HCT116 (cell line): Measurements from ENCODE around the gene EVA1A. TPM values are rescaled to one million over a fixed set of nuclear protein-coding genes. Genes with fewer than 3 reads are reported as not detected.

ENCODE experiments used
- ATAC-seq: fragments of 200-7000 bp; cut with Tn5 transposase; 2 replicates; pipeline ENCODE4 v1.9.1; 2020; ENCODE audit warnings: mild to moderate bottlenecking, moderate library complexity
- BruUV-seq: library from RNA; stranded (reverse); fragments of 400-500 nt; replicated peaks from 2 replicates; lab custom pipeline; 2021; lab: Mats Ljungman, UMichigan
- CTCF ChIA-PET: fragments of 300-600 bp; sonication (Branson Sonifier 250); formaldehyde crosslinking; loops from one replicate; lab custom pipeline; 2021; ENCODE audit warnings: antibody characterized with exemption; lab: Charles Lee
- POLR2A ChIA-PET: fragments of 300-600, 350-600 bp; sonication (Branson Sonifier 250); formaldehyde crosslinking; loops from one replicate; lab custom pipeline; 2021; ENCODE audit warnings: antibody characterized with exemption; lab: Charles Lee
- RAD21 ChIA-PET, 2 experiments: fragments of 300-600 bp; sonication (Branson Sonifier 250); formaldehyde crosslinking; loops; one replicate each; lab custom pipeline; 2023; ENCODE audit warnings: low total read pairs in 2 of 2; ENCODE audit not compliant: uncharacterized antibody in 2 of 2, unreplicated experiment in 2 of 2, low non-redundant PET in 1 of 2; lab: Charles Lee
- DNase-seq: peaks from one replicate; pipeline ENCODE4 v3.0.0-alpha.2; 2010; ENCODE audit warnings: low read depth, low spot score
- H2AFZ ChIP-seq: fragments of 200-600 bp; shearing (Covaris generic), sonication (generic); 2 replicates; pipeline ENCODE4 v1.6.1; 2017; ENCODE audit warnings: low read depth, mixed run types, mixed read lengths, antibody characterized with exemption, low read length; ENCODE audit not compliant: poor library complexity, severe bottlenecking
- H3K27ac ChIP-seq: 2 replicates; pipeline ENCODE4 v1.5.1; 2012; ENCODE audit warnings: low read depth, low read length
- H3K27me3 ChIP-seq: fragments of 200-600 bp; sonication (generic); 2 replicates; pipeline ENCODE4 v1.6.1; 2016; ENCODE audit warnings: mixed run types, low read length, mixed read lengths; ENCODE audit not compliant: insufficient read depth
- H3K36me3 ChIP-seq, 2 experiments: fragments of 200-500 bp in 1 of 2; fragments of 200-600 bp in 1 of 2; sonication (Bioruptor generic) in 1 of 2; sonication (generic) in 1 of 2; 2 replicates each; pipeline versions ENCODE4 v1.5.1 to v1.6.1; 2014 to 2016; ENCODE audit warnings: low read length in 2 of 2, inconsistent platforms in 1 of 2, mixed read lengths in 1 of 2, mixed run types in 1 of 2; ENCODE audit not compliant: insufficient read depth in 2 of 2, control insufficient read depth in 1 of 2
- H3K4me1 ChIP-seq, 2 experiments: fragments of 200-600 bp in 1 of 2; sonication (generic) in 1 of 2; 2 replicates each; pipeline versions ENCODE4 v1.5.1 to v1.6.1; 2012 to 2017; ENCODE audit warnings: low read length in 2 of 2, inconsistent platforms in 1 of 2, mild to moderate bottlenecking in 1 of 2, mixed read lengths in 1 of 2, mixed run types in 1 of 2, moderate library complexity in 1 of 2; ENCODE audit not compliant: insufficient read depth in 2 of 2, control insufficient read depth in 1 of 2
- H3K4me2 ChIP-seq: fragments of 200-600 bp; sonication (generic); 2 replicates; pipeline ENCODE4 v1.6.1; 2017; ENCODE audit warnings: mixed run types, low read length, mixed read lengths
- H3K4me3 ChIP-seq, 2 experiments: fragments of 200-600 bp in 1 of 2; sonication (generic) in 1 of 2; replicated peaks in 1 of 2; 2 replicates each; pipeline ENCODE4 v1.5.1; 2011 to 2016; ENCODE audit warnings: low read length in 2 of 2, control low read depth in 1 of 2, low read depth in 1 of 2, mild to moderate bottlenecking in 1 of 2, mixed read lengths in 1 of 2, mixed run types in 1 of 2
- H3K79me2 ChIP-seq: fragments of 200-600 bp; sonication (generic); 2 replicates; pipeline ENCODE4 v1.6.1; 2017; ENCODE audit warnings: mild to moderate bottlenecking, mixed run types, low read length, moderate library complexity, mixed read lengths; ENCODE audit not compliant: insufficient read depth
- H3K9ac ChIP-seq: fragments of 200-600 bp; sonication (generic); 2 replicates; pipeline ENCODE4 v1.6.1; 2016; ENCODE audit warnings: low read length, mixed read lengths
- H3K9me2 ChIP-seq: fragments of 200-600 bp; sonication (generic), shearing (Covaris generic); 2 replicates; pipeline ENCODE4 v1.6.1; 2017; ENCODE audit warnings: mixed run types, mild to moderate bottlenecking, moderate library complexity; ENCODE audit not compliant: insufficient read depth
- H3K9me3 ChIP-seq, 2 experiments: fragments of 200-500 bp in 1 of 2; fragments of 200-600 bp in 1 of 2; sonication (Bioruptor generic) in 1 of 2; sonication (generic) in 1 of 2; 2 replicates each; pipeline ENCODE4 v1.6.1; 2014 to 2017; ENCODE audit warnings: low read length in 2 of 2, mixed read lengths in 2 of 2, inconsistent platforms in 1 of 2, low read depth in 1 of 2, mild to moderate bottlenecking in 1 of 2, mixed run types in 1 of 2, moderate library complexity in 1 of 2; ENCODE audit not compliant: control insufficient read depth in 1 of 2, insufficient read depth in 1 of 2
- H4K20me1 ChIP-seq: fragments of 200-600 bp; sonication (generic), shearing (Covaris generic); 2 replicates; pipeline ENCODE4 v1.6.1; 2017; ENCODE audit warnings: mixed run types, mild to moderate bottlenecking, moderate library complexity; ENCODE audit not compliant: insufficient read depth
- CBX3 ChIP-seq: IDR thresholded peaks from 2 replicates; pipeline ENCODE4 v1.6.1; 2012; ENCODE audit warnings: low read depth
- CEBPB ChIP-seq: IDR thresholded peaks from 2 replicates; pipeline ENCODE4 v1.6.1; 2012; ENCODE audit warnings: low read depth
- EGR1 ChIP-seq: IDR thresholded peaks from 2 replicates; pipeline ENCODE4 v1.6.1; 2012; ENCODE audit warnings: low read depth
- ELF1 ChIP-seq: IDR thresholded peaks from 2 replicates; pipeline ENCODE4 v1.6.1; 2012; ENCODE audit warnings: low read depth, borderline replicate concordance
- EZH2 ChIP-seq: fragments of 200-600 bp; sonication (generic); IDR thresholded peaks from 2 replicates; pipeline ENCODE4 v1.6.1; 2017; ENCODE audit warnings: antibody characterized with exemption, mixed run types
- EZH2phosphoT487 ChIP-seq: fragments of 200-600 bp; IDR thresholded peaks from 2 replicates; pipeline ENCODE4 v1.6.1; 2018; ENCODE audit warnings: antibody characterized with exemption, borderline replicate concordance
- FOSL1 ChIP-seq: IDR thresholded peaks from 2 replicates; pipeline ENCODE4 v1.6.1; 2012; ENCODE audit warnings: low read depth
- POLR2A ChIP-seq: IDR thresholded peaks from 2 replicates; pipeline ENCODE4 v1.7.0; 2011; ENCODE audit warnings: borderline replicate concordance; ENCODE audit not compliant: insufficient read depth, insufficient read length; ENCODE audit errors: extremely low read depth
- POLR2AphosphoS5 ChIP-seq: IDR thresholded peaks from 2 replicates; pipeline ENCODE4 v1.6.1; 2011; ENCODE audit warnings: mild to moderate bottlenecking, low read depth, low read length, moderate library complexity
- RAD21 ChIP-seq: IDR thresholded peaks from 2 replicates; pipeline ENCODE4 v1.6.1; 2012; ENCODE audit warnings: low read depth, mild to moderate bottlenecking
- REST ChIP-seq: IDR thresholded peaks from 2 replicates; pipeline ENCODE4 v1.6.1; 2012; ENCODE audit warnings: low read depth
- SRF ChIP-seq: IDR thresholded peaks from 2 replicates; pipeline ENCODE4 v1.6.1; 2012; ENCODE audit warnings: low read depth
- YY1 ChIP-seq: IDR thresholded peaks from 2 replicates; pipeline ENCODE4 v1.6.1; 2011; ENCODE audit warnings: low read length, low read depth, moderate library complexity, mild to moderate bottlenecking; ENCODE audit not compliant: insufficient replicate concordance; ENCODE audit errors: extremely low read depth
- ZBTB33 ChIP-seq: IDR thresholded peaks from 2 replicates; pipeline ENCODE4 v1.6.1; 2011; ENCODE audit warnings: mild to moderate bottlenecking, low read length, moderate library complexity; ENCODE audit not compliant: insufficient replicate concordance; ENCODE audit errors: extremely low read depth
- ZFX ChIP-seq: fragments of 450-650 bp; IDR thresholded peaks from 2 replicates; pipeline ENCODE4 v1.6.1; 2017
- ZNF274 ChIP-seq: fragments of 200-500 bp; sonication (Bioruptor generic); IDR thresholded peaks from 2 replicates; pipeline ENCODE4 v1.6.1; 2014; ENCODE audit warnings: mild to moderate bottlenecking, low read depth, low read length, inconsistent platforms
- intact Hi-C: fragments of 100-400 bp; cut with micrococcal nuclease; formaldehyde crosslinking; loops from 2 replicates; pipeline ENCODE4 v1.10.0; 2022
- total RNA-seq: library from RNA; stranded (reverse); gene quantifications from one replicate; pipeline ENCODE4 v1.2.1, GENCODE V29; 2021; ENCODE audit not compliant: unreplicated experiment
- TF ChIP-seq, protein P1 (sequence below): IDR thresholded peaks from 2 replicates; pipeline ENCODE4 v1.6.1; 2012

Gene EVA1A
- total RNA-seq, 1 experiment from 2014 or later, result 2.8 TPM

- CTCF ChIA-PET, result no interaction called here
- H3K79me2 ChIP-seq, result no peaks in the 10 kb centered on the region
- RAD21 ChIA-PET, result no interaction called here
- no peaks in the 10 kb centered on the region for H4K20me1 ChIP-seq
- H3K27ac ChIP-seq, result no peak overlapping the region
- H3K27me3 ChIP-seq, result peaks cover 8% of the 10 kb centered on the region; the same call in 1 of the 2 replicates
- ATAC-seq (no peak), DNase-seq (no peak)
- POLR2A ChIA-PET, result no interaction called here
- no peak overlapping the region for H3K4me3 ChIP-seq
- no peak overlapping the region for H3K9ac ChIP-seq
- no peak overlapping the region for H3K4me2 ChIP-seq
- no TSS peak for BruUV-seq
- no peaks in the 10 kb centered on the region for H3K9me3 ChIP-seq
- TF ChIP-seq EZH2, result no peak
- no peak for TF ChIP-seq POLR2AphosphoS5
- no peak for TF ChIP-seq EZH2phosphoT487
- no peak for TF ChIP-seq ZNF274
- no peak for TF ChIP-seq EGR1
- TF ChIP-seq CEBPB, result no peak
- TF ChIP-seq YY1, result no peak
- TF ChIP-seq ZBTB33, result no peak
- no peak for TF ChIP-seq REST
- TF ChIP-seq POLR2A, result no peak
- TF ChIP-seq RAD21, result no peak
- TF ChIP-seq ZFX, result no peak
- TF ChIP-seq, protein P1, sequence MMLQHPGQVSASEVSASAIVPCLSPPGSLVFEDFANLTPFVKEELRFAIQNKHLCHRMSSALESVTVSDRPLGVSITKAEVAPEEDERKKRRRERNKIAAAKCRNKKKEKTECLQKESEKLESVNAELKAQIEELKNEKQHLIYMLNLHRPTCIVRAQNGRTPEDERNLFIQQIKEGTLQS, result no peak
- no peak for TF ChIP-seq ELF1
- no peak for TF ChIP-seq FOSL1
- no peak for TF ChIP-seq CBX3
- TF ChIP-seq SRF, result no peak
- no peaks in the 10 kb centered on the region for H3K9me2 ChIP-seq
- no peaks in the 10 kb centered on the region for H3K4me1 ChIP-seq
- intact Hi-C loops, result no loop called here
- no peaks in the 10 kb centered on the region for H3K36me3 ChIP-seq
- no peak overlapping the region for H2AFZ ChIP-seq
Measured at GRCh38 chr2:75541430-75541829, 19.3 kb downstream of the EVA1A start.
